ENCODE results near the gene PALB2. TPM values are rescaled to one million over a fixed set of nuclear protein-coding genes. Genes with fewer than 3 reads are reported as not detected.

The PALB2 gene
- total and polyA plus RNA-seq, 2 of the 13 experiments (the other 11 are each of a cell fraction or from before 2014, with no cell fraction given): 12.1 to 40.9 TPM

- no peak for TF ChIP-seq ZNF138 (CRISPR knock-in tag; IDR thresholded peaks at IDR 0.05; ENCODE audit: low read depth)
- peak; percentile 90 for TF ChIP-seq KMT2B (CRISPR knock-in tag; IDR thresholded peaks at IDR 0.05)
- peak; percentile 95 for TF ChIP-seq ZNF639 (CRISPR knock-in tag; conservative IDR thresholded peaks at IDR 0.05)
- peak; percentile 98 for TF ChIP-seq REPIN1 (CRISPR knock-in tag; IDR thresholded peaks at IDR 0.05; ENCODE audit: borderline replicate concordance, low read depth)
- no peak for TF ChIP-seq ZNF512B (CRISPR knock-in tag; IDR thresholded peaks at IDR 0.05; ENCODE audit: borderline replicate concordance)
- no peak; the same call in 1 of the 2 replicates for TF ChIP-seq NFIB (CRISPR knock-in tag; IDR thresholded peaks at IDR 0.05; ENCODE audit: borderline replicate concordance)
- TF ChIP-seq ELF4 (CRISPR knock-in tag; IDR thresholded peaks at IDR 0.05; ENCODE audit: borderline replicate concordance): peak; percentile 85; the same call in 1 of the 2 replicates
- TF ChIP-seq YY1 (IDR thresholded peaks at IDR 0.05; ENCODE audit: insufficient read depth, insufficient replicate concordance, low read depth, low read length): peak; percentile 97
- TF ChIP-seq, protein P1, sequence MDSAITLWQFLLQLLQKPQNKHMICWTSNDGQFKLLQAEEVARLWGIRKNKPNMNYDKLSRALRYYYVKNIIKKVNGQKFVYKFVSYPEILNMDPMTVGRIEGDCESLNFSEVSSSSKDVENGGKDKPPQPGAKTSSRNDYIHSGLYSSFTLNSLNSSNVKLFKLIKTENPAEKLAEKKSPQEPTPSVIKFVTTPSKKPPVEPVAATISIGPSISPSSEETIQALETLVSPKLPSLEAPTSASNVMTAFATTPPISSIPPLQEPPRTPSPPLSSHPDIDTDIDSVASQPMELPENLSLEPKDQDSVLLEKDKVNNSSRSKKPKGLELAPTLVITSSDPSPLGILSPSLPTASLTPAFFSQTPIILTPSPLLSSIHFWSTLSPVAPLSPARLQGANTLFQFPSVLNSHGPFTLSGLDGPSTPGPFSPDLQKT (CRISPR knock-in tag; IDR thresholded peaks at IDR 0.05; ENCODE audit: borderline replicate concordance): peak; percentile 92; the same call in 1 of the 2 replicates
- peak; percentile 95 for TF ChIP-seq ZNF776 (CRISPR knock-in tag; IDR thresholded peaks at IDR 0.05)
- TF ChIP-seq, protein P2, sequence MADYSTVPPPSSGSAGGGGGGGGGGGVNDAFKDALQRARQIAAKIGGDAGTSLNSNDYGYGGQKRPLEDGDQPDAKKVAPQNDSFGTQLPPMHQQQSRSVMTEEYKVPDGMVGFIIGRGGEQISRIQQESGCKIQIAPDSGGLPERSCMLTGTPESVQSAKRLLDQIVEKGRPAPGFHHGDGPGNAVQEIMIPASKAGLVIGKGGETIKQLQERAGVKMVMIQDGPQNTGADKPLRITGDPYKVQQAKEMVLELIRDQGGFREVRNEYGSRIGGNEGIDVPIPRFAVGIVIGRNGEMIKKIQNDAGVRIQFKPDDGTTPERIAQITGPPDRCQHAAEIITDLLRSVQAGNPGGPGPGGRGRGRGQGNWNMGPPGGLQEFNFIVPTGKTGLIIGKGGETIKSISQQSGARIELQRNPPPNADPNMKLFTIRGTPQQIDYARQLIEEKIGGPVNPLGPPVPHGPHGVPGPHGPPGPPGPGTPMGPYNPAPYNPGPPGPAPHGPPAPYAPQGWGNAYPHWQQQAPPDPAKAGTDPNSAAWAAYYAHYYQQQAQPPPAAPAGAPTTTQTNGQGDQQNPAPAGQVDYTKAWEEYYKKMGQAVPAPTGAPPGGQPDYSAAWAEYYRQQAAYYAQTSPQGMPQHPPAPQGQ (CRISPR knock-in tag; IDR thresholded peaks at IDR 0.05; ENCODE audit: borderline replicate concordance): no peak; the same call in 1 of the 2 replicates
- no peak for TF ChIP-seq SMC3 (IDR thresholded peaks at IDR 0.05; ENCODE audit: low read length)
- TF ChIP-seq NFYB (CRISPR knock-in tag; IDR thresholded peaks at IDR 0.05): peak; percentile 51
- peak; percentile 74 for TF ChIP-seq CREB1 (IDR thresholded peaks at IDR 0.05)
- no peak; the same call in 1 of the 2 replicates for TF ChIP-seq CREB1 (CRISPR knock-in tag; IDR thresholded peaks at IDR 0.05)
- TF ChIP-seq PLSCR1 (CRISPR knock-in tag; IDR thresholded peaks at IDR 0.05; ENCODE audit: borderline replicate concordance): no peak
- peak; percentile 57; the same call in 1 of the 2 replicates for TF ChIP-seq PATZ1 (CRISPR knock-in tag; IDR thresholded peaks at IDR 0.05)
- peak; percentile 96 for TF ChIP-seq ZNF143 (CRISPR knock-in tag; IDR thresholded peaks at IDR 0.05)
These were observed 45.0 kb downstream of the PALB2 start, which contains the start of gene NDUFAB1 (continued) for GRCh38 chr16:23595951-23596720.

Measured in HepG2 (cell line).